BJ (cell line): ENCODE data around the gene NDUFA1. TPM values are rescaled to one million over a fixed set of nuclear protein-coding genes. Genes with fewer than 3 reads are reported as not detected.
"Not testable (repeated sequence)": the region's sequence is repeated elsewhere in the genome, so short reads cannot be mapped to it uniquely, and the experiment has no call there.

Experiments
- CTCF ChIA-PET: fragments of 350-600 bp; formaldehyde crosslinking; extraction: SDS; loops from one replicate; lab custom pipeline; 2021; ENCODE audit warnings: antibody characterized with exemption, inconsistent platforms; lab: Yijun Ruan, JAX
- POLR2A ChIA-PET: fragments of 300-600 bp; sonication (Branson Sonifier 250); formaldehyde crosslinking; extraction: SDS; loops from one replicate; lab custom pipeline; 2021; ENCODE audit warnings: antibody characterized with exemption; lab: Charles Lee
- DNase-seq: peaks from one replicate; pipeline ENCODE4 v3.0.0-alpha.2; 2011; ENCODE audit warnings: low read depth
- H3K27me3 ChIP-seq: 2 replicates; pipeline ENCODE4 v1.6.0; 2011; ENCODE audit warnings: low read length; ENCODE audit not compliant: control insufficient read depth, insufficient read depth
- H3K36me3 ChIP-seq: 2 replicates; pipeline ENCODE4 v1.5.1; 2011; ENCODE audit warnings: low read length; ENCODE audit not compliant: control insufficient read depth, insufficient read depth
- H3K4me3 ChIP-seq: 2 replicates; pipeline ENCODE4 v1.5.1; 2011; ENCODE audit warnings: low read depth, mild to moderate bottlenecking, control low read depth, low read length
- CTCF ChIP-seq: IDR thresholded peaks from 2 replicates; pipeline ENCODE4 v1.5.1; 2011; ENCODE audit warnings: low read depth, mild to moderate bottlenecking, control low read depth, inconsistent platforms, low read length, moderate library complexity; ENCODE audit not compliant: insufficient read depth
- polyA plus RNA-seq: library from polyadenylated mRNA; depleted of rRNA; stranded (reverse); fragments of >200 nt; gene quantifications from 2 replicates; pipeline ENCODE4 v1.2.3, GENCODE V29; 2011

Gene NDUFA1
- polyA plus RNA-seq, 1 experiment = 58.9 TPM

- Histone ChIP-seq H3K27me3 (no peaks in the 10 kb centered on the region), H3K4me3 (no peak overlapping the region)
- CTCF ChIA-PET = no interaction called here
These were observed 8.4 kb downstream of the NDUFA1 start for GRCh38 chrX:119880076-119880475.

GRCh38 chrX:119880552-119881437 is 9.2 kb downstream of the NDUFA1 start:
- Histone ChIP-seq H3K27me3 (no peaks in the 10 kb centered on the region), H3K4me3 (no peak overlapping the region), H3K36me3 (no peaks in the 10 kb centered on the region)
- ChIA-PET CTCF (interaction anchor here (0.7 kb wide), 1 partner anchor 153 kb away, joined by 3 read pairs; no protein-coding TSS in a partner anchor), POLR2A (no interaction called here)
- peak; percentile 75 for TF ChIP-seq CTCF
- no peak for DNase-seq

More at GRCh38 chrX:119880076-119880475, 8.4 kb downstream of the NDUFA1 start:
- DNase-seq = no peak
- H3K36me3 ChIP-seq = no peaks in the 10 kb centered on the region
- POLR2A ChIA-PET = no interaction called here
- TF ChIP-seq CTCF = no peak

- H3K4me3 ChIP-seq = no peak overlapping the region
These were observed 14.2 kb downstream of the NDUFA1 start for GRCh38 chrX:119885554-119886428.

GRCh38 chrX:119887721-119888425 is 16.2 kb downstream of the NDUFA1 start:
- ChIA-PET CTCF (interaction anchor here (1.1 to 1.5 kb wide), 2 partner anchors 9 to 126 kb away, joined by 3 to 8 read pairs; no protein-coding TSS in a partner anchor), POLR2A (interaction anchor here (0.6 kb wide), 1 partner anchor 13 kb away, joined by 19 read pairs; no protein-coding TSS in a partner anchor)
- H3K4me3 ChIP-seq = peak overlapping the region; percentile 29
- DNase-seq = no peak
- no peaks in the 10 kb centered on the region for H3K27me3 ChIP-seq
- TF ChIP-seq CTCF = peak; percentile 66
- no peaks in the 10 kb centered on the region for H3K36me3 ChIP-seq

More at GRCh38 chrX:119885554-119886428, 14.2 kb downstream of the NDUFA1 start:
- Histone ChIP-seq H3K27me3 (no peaks in the 10 kb centered on the region), H3K36me3 (no peaks in the 10 kb centered on the region)
- POLR2A ChIA-PET = no interaction called here
- no peak for DNase-seq
- no peak for TF ChIP-seq CTCF
- CTCF ChIA-PET = no interaction called here

- H3K36me3 ChIP-seq, DNase-seq, H3K27me3 ChIP-seq, POLR2A ChIA-PET, CTCF ChIA-PET, H3K4me3 ChIP-seq: not testable (repeated sequence)
These were observed 19.0 kb downstream of the NDUFA1 start for GRCh38 chrX:119890626-119891025.

- H3K27me3 ChIP-seq, DNase-seq, POLR2A ChIA-PET, H3K4me3 ChIP-seq, CTCF ChIA-PET, H3K36me3 ChIP-seq: not testable (repeated sequence)
These were observed 20.5 kb downstream of the NDUFA1 start for GRCh38 chrX:119891961-119892692.
